ENCODE measurements around the gene CACFD1. TPM values are rescaled to one million over a fixed set of nuclear protein-coding genes. Genes with fewer than 3 reads are reported as not detected.

The CACFD1 gene
- total RNA-seq, 1 experiment from 2014 or later: 6.9 TPM

DNA sequence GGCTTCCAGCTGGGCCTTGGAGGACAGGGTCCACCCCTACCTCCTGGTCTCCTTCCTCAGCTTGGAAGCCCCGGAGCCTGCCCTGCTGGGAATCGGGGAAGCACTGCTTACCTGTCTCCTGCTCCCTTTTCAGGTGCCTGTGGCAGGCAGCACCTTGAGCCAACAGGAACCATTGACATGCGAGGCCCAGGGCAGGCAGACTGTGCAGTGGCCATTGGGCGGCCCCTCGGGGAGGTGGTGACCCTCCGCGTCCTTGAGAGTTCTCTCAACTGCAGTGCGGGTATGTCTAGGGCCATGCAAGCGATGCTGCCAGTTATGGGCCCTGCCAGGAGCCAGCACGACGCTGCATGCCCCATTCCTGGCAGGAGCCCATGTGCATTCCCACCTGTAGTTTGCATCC is 3.8 kb upstream of the CACFD1 start:
- ChIA-PET POLR2A (no interaction called here), CTCF (no interaction called here)
- no peak for TF ChIP-seq EZH2phosphoT487 (IDR thresholded peaks at IDR 0.05; ENCODE audit: borderline replicate concordance)
- no peak for TF ChIP-seq FOSL1 (IDR thresholded peaks at IDR 0.05; ENCODE audit: low read depth)
- no peak for TF ChIP-seq SRF (IDR thresholded peaks at IDR 0.05; ENCODE audit: low read depth)
- no peak for TF ChIP-seq POLR2A (IDR thresholded peaks at IDR 0.05; ENCODE audit: borderline replicate concordance, extremely low read depth, insufficient read depth, insufficient read length)
- no peak for TF ChIP-seq MAX (IDR thresholded peaks at IDR 0.05)
- no peak for TF ChIP-seq CTCF (IDR thresholded peaks at IDR 0.05 in 2 of 3, conservative IDR thresholded peaks at IDR 0.05 in 1 of 3; ENCODE audit: borderline replicate concordance in 1 of 3, insufficient read depth in 1 of 3, low read depth in 2 of 3, low read length in 2 of 3)

DNA sequence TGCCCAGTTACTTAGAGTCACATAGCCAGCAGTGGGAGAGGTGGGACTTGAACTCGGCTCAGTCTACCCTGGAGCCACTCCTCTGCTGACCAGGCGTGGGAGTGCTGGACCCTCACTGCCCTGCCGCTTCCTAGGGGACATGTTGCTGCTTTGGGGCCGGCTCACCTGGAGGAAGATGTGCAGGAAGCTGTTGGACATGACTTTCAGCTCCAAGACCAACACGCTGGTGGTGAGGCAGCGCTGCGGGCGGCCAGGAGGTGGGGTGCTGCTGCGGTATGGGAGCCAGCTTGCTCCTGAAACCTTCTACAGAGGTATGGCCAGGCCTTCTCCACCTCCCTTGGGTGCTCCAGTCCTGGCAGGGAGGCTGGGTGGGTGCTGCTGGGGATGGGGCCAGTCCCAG is 3.4 kb upstream of the CACFD1 start:
- ChIA-PET POLR2A (no interaction called here), RAD21 (ENCODE audit: low non-redundant PET in 1 of 2, low total read pairs in 2 of 2, uncharacterized antibody in 2 of 2, unreplicated experiment in 2 of 2) (no interaction called here), CTCF (no interaction called here)
- intact Hi-C loops (cut with micrococcal nuclease): no loop called here
- Histone ChIP-seq H3K36me3 (ENCODE audit: control insufficient read depth in 1 of 2, insufficient read depth in 2 of 2, low read length in 2 of 2) (no peaks in the 10 kb centered on the region), H3K4me1 (ENCODE audit: control insufficient read depth in 1 of 2, insufficient read depth in 2 of 2, low read length in 2 of 2) (peaks cover 16 to 17% of the 10 kb centered on the region in 2 experiments), H3K9ac (ENCODE audit: low read length) (no peak overlapping the region), H4K20me1 (ENCODE audit: insufficient read depth) (no peaks in the 10 kb centered on the region), H3K9me3 (ENCODE audit: control insufficient read depth in 1 of 2, insufficient read depth in 1 of 2, low read depth in 1 of 2, low read length in 2 of 2) (no peaks in the 10 kb centered on the region), H3K27me3 (ENCODE audit: insufficient read depth, low read length) (no peaks in the 10 kb centered on the region), H3K79me2 (ENCODE audit: insufficient read depth, low read length) (no peaks in the 10 kb centered on the region), H3K27ac (ENCODE audit: low read depth, low read length) (no peak overlapping the region), H3K9me2 (ENCODE audit: insufficient read depth) (no peaks in the 10 kb centered on the region), H3K4me2 (ENCODE audit: low read length) (no peak overlapping the region), H2AFZ (ENCODE audit: low read depth, low read length, poor library complexity, severe bottlenecking) (no peak overlapping the region), H3K4me3 (replicated peaks in 1 of 2; ENCODE audit: low read depth in 1 of 2, low read length in 2 of 2) (no peak overlapping the region)
- TF ChIP-seq CTCF (IDR thresholded peaks at IDR 0.05 in 2 of 3, conservative IDR thresholded peaks at IDR 0.05 in 1 of 3; ENCODE audit: borderline replicate concordance in 1 of 3, insufficient read depth in 1 of 3, low read depth in 2 of 3, low read length in 2 of 3): peak in 2 of 3 experiments; percentile 8 to 48; a peak in 2 of 6 replicates
- no peak for TF ChIP-seq ZFX (IDR thresholded peaks at IDR 0.05)
- TF ChIP-seq SP1 (IDR thresholded peaks at IDR 0.05; ENCODE audit: low read depth): no peak
- no peak for TF ChIP-seq CBX3 (IDR thresholded peaks at IDR 0.05; ENCODE audit: low read depth)
- BruUV-seq (replicated peaks): no TSS peak
- ATAC-seq (no peak), DNase-seq (ENCODE audit: low read depth, low spot score) (no peak)

More for the DNA sequence above, 3.8 kb upstream of the CACFD1 start:
- no peak for ATAC-seq
- Histone ChIP-seq H4K20me1 (ENCODE audit: insufficient read depth) (no peaks in the 10 kb centered on the region), H3K27ac (ENCODE audit: low read depth, low read length) (no peak overlapping the region), H3K36me3 (ENCODE audit: control insufficient read depth in 1 of 2, insufficient read depth in 2 of 2, low read length in 2 of 2) (no peaks in the 10 kb centered on the region), H3K27me3 (ENCODE audit: insufficient read depth, low read length) (no peaks in the 10 kb centered on the region), H2AFZ (ENCODE audit: low read depth, low read length, poor library complexity, severe bottlenecking) (no peak overlapping the region), H3K9me3 (ENCODE audit: control insufficient read depth in 1 of 2, insufficient read depth in 1 of 2, low read depth in 1 of 2, low read length in 2 of 2) (no peaks in the 10 kb centered on the region), H3K79me2 (ENCODE audit: insufficient read depth, low read length) (no peaks in the 10 kb centered on the region), H3K4me2 (ENCODE audit: low read length) (no peak overlapping the region), H3K9me2 (ENCODE audit: insufficient read depth) (no peaks in the 10 kb centered on the region), H3K4me1 (ENCODE audit: control insufficient read depth in 1 of 2, insufficient read depth in 2 of 2, low read length in 2 of 2) (peaks cover 15% of the 10 kb centered on the region in 2 experiments), H3K4me3 (replicated peaks in 1 of 2; ENCODE audit: low read depth in 1 of 2, low read length in 2 of 2) (no peak overlapping the region), H3K9ac (ENCODE audit: low read length) (no peak overlapping the region)
- DNase-seq (ENCODE audit: low read depth, low spot score): no peak
- BruUV-seq (replicated peaks): no TSS peak
- RAD21 ChIA-PET (ENCODE audit: low non-redundant PET in 1 of 2, low total read pairs in 2 of 2, uncharacterized antibody in 2 of 2, unreplicated experiment in 2 of 2): no interaction called here
- intact Hi-C loops (cut with micrococcal nuclease): no loop called here
